ENCODE results near the gene PPP2R5A.

GRCh38 chr1:212238552-212238951, 46.7 kb upstream of the PPP2R5A start:
- no peak for TF ChIP-seq IRF2 (CRISPR knock-in tag; IDR thresholded peaks at IDR 0.05)
- no peak for TF ChIP-seq SOX13 (IDR thresholded peaks at IDR 0.05)
- TF ChIP-seq SOX13 (CRISPR knock-in tag; conservative IDR thresholded peaks at IDR 0.05 in 1 of 2, IDR thresholded peaks at IDR 0.05 in 1 of 2) = no peak
- TF ChIP-seq NCOA1 (CRISPR knock-in tag; IDR thresholded peaks at IDR 0.05) = no peak
- no peak for TF ChIP-seq CBX5 (CRISPR knock-in tag; IDR thresholded peaks at IDR 0.05; ENCODE audit: borderline replicate concordance)
- TF ChIP-seq ATF2 (CRISPR knock-in tag; IDR thresholded peaks at IDR 0.05) = no peak
- no peak for TF ChIP-seq ESRRA (CRISPR knock-in tag; IDR thresholded peaks at IDR 0.05; ENCODE audit: low read depth)
- no peak for TF ChIP-seq CBFB (CRISPR knock-in tag; IDR thresholded peaks at IDR 0.05)

Data from HepG2 (cell line).